ENCODE measurements around the gene LGALS13.
"Not testable (repeated sequence)": the region's sequence is repeated elsewhere in the genome, so short reads cannot be mapped to it uniquely, and the experiment has no call there.

LGALS13 gene

DNA sequence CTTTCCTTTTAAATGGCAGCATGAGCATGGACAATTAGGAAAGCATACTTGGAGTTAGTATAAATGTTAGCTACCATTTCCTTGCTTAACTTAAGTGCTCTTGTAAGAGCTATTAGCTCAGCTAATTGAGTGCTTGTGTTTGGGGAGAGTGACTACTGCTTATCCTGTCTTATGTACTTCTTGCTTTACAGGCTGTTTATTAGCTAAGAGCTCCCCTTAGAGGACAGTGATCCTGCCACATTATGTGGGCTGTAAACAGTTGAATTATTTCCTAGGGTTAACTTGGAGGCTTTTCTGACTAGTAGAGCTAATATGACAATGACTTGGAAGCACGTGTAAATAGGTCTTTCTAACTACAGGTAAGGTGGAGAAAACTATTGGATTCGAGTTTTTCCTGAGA is 25.3 kb downstream of the LGALS13 start:
- H3K9ac ChIP-seq (ENCODE audit: low read depth, low read length); H3K4me1 ChIP-seq (ENCODE audit: control insufficient read depth, insufficient read depth, low read length); H3K27me3 ChIP-seq (ENCODE audit: control insufficient read depth, insufficient read depth, low read length); H3K9me3 ChIP-seq (ENCODE audit: control insufficient read depth, insufficient read depth, low read length); H3K36me3 ChIP-seq (ENCODE audit: control insufficient read depth, insufficient read depth, low read length); H3K4me3 ChIP-seq (ENCODE audit: low read depth, low read length): not testable (repeated sequence)

DNA sequence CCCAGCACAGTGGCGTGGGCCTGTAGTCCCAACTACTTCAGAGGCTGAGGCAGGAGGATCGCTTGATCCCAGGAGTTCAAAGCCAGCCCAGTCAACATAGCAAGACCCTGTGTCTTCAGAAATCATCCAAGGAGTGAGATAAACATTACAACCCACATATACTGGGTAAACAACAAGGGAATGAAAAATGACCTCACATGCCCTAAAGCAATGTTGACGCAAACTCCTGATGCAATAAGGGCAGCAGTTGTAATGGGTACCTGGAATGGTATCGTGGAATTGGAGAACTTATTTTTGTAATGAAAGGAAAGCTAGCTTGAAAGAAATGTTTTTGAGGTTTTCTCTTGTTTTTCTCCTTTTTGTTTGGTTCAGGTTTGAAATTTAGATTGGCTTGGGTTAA is 28.9 kb downstream of the LGALS13 start:
- Histone ChIP-seq H3K36me3 (ENCODE audit: control insufficient read depth, insufficient read depth, low read length) (no peaks in the 10 kb centered on the region), H3K9ac (ENCODE audit: low read depth, low read length) (no peak overlapping the region), H3K27me3 (ENCODE audit: control insufficient read depth, insufficient read depth, low read length) (no peaks in the 10 kb centered on the region), H3K9me3 (ENCODE audit: control insufficient read depth, insufficient read depth, low read length) (no peaks in the 10 kb centered on the region), H3K4me3 (ENCODE audit: low read depth, low read length) (no peak overlapping the region), H3K4me1 (ENCODE audit: control insufficient read depth, insufficient read depth, low read length) (peaks cover 5% of the 10 kb centered on the region)

- H3K9ac ChIP-seq (ENCODE audit: low read depth, low read length) = no peak overlapping the region
- H3K36me3 ChIP-seq (ENCODE audit: control insufficient read depth, insufficient read depth, low read length) = no peaks in the 10 kb centered on the region
- no peak overlapping the region for H3K4me3 ChIP-seq (ENCODE audit: low read depth, low read length)
- no peaks in the 10 kb centered on the region for H3K9me3 ChIP-seq (ENCODE audit: control insufficient read depth, insufficient read depth, low read length)
- H3K4me1 ChIP-seq (ENCODE audit: control insufficient read depth, insufficient read depth, low read length) = peaks cover 5% of the 10 kb centered on the region
- no peaks in the 10 kb centered on the region for H3K27me3 ChIP-seq (ENCODE audit: control insufficient read depth, insufficient read depth, low read length)
Observed at GRCh38 chr19:39631626-39632025, 29.3 kb downstream of the LGALS13 start.

- Histone ChIP-seq H3K4me1 (ENCODE audit: control insufficient read depth, insufficient read depth, low read length) (no peaks in the 10 kb centered on the region), H3K36me3 (ENCODE audit: control insufficient read depth, insufficient read depth, low read length) (no peaks in the 10 kb centered on the region), H3K4me3 (ENCODE audit: low read depth, low read length) (no peak overlapping the region), H3K9me3 (ENCODE audit: control insufficient read depth, insufficient read depth, low read length) (no peaks in the 10 kb centered on the region), H3K9ac (ENCODE audit: low read depth, low read length) (no peak overlapping the region), H3K27me3 (ENCODE audit: control insufficient read depth, insufficient read depth, low read length) (no peaks in the 10 kb centered on the region)
Observed at GRCh38 chr19:39637891-39638290, 35.6 kb downstream of the LGALS13 start.

- Histone ChIP-seq H3K27me3 (ENCODE audit: control insufficient read depth, insufficient read depth, low read length) (peaks cover 2% of the 10 kb centered on the region), H3K4me3 (ENCODE audit: low read depth, low read length) (no peak overlapping the region), H3K9me3 (ENCODE audit: control insufficient read depth, insufficient read depth, low read length) (no peaks in the 10 kb centered on the region), H3K9ac (ENCODE audit: low read depth, low read length) (no peak overlapping the region), H3K4me1 (ENCODE audit: control insufficient read depth, insufficient read depth, low read length) (no peaks in the 10 kb centered on the region), H3K36me3 (ENCODE audit: control insufficient read depth, insufficient read depth, low read length) (no peaks in the 10 kb centered on the region)
Observed at GRCh38 chr19:39641773-39642172, 39.4 kb downstream of the LGALS13 start.

- H3K4me1 ChIP-seq (ENCODE audit: control insufficient read depth, insufficient read depth, low read length) = no peaks in the 10 kb centered on the region
- no peak overlapping the region for H3K9ac ChIP-seq (ENCODE audit: low read depth, low read length)
- no peaks in the 10 kb centered on the region for H3K36me3 ChIP-seq (ENCODE audit: control insufficient read depth, insufficient read depth, low read length)
- no peaks in the 10 kb centered on the region for H3K9me3 ChIP-seq (ENCODE audit: control insufficient read depth, insufficient read depth, low read length)
- H3K27me3 ChIP-seq (ENCODE audit: control insufficient read depth, insufficient read depth, low read length) = peaks cover 5% of the 10 kb centered on the region
- H3K4me3 ChIP-seq (ENCODE audit: low read depth, low read length) = no peak overlapping the region
Observed at GRCh38 chr19:39643591-39643990, 41.3 kb downstream of the LGALS13 start.

DNA sequence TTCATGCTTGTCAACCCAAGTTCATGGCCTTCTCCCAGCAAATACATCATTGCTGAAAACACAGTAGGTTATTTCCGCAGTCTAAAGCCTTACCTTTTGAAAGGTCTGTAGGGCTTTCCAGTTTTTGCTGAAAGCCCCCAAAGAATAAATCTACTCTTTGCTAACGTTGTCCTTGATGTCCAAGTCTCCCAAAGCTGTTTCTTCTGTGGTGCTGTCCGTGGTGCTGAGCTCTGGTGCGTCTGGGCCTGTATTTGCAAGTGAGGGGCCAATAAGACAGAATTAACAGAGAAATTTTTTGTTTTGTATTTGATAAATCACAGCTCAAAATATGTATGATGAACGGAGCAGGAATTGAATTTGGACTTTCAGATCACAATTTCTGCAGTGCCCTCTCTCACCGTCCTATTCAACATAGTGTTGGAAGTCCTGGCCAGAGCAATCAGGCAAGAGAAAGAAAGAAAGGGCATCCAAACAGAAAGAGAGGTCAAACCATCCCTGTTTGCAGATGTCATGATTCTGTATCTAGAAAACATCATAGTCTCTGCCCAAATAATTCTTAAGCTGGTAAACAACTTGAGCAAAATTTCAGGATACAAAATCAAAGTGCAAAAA is 43.6 kb downstream of the LGALS13 start:
- H3K4me1 ChIP-seq (ENCODE audit: control insufficient read depth, insufficient read depth, low read length) = no peaks in the 10 kb centered on the region
- H3K9ac ChIP-seq (ENCODE audit: low read depth, low read length) = no peak overlapping the region

GRCh38 chr19:39647918-39648317 is 45.6 kb downstream of the LGALS13 start:
- no peak overlapping the region for H3K9ac ChIP-seq (ENCODE audit: low read depth, low read length)
- peaks cover 6% of the 10 kb centered on the region for H3K27me3 ChIP-seq (ENCODE audit: control insufficient read depth, insufficient read depth, low read length)
- no peak overlapping the region for H3K4me3 ChIP-seq (ENCODE audit: low read depth, low read length)
- no peaks in the 10 kb centered on the region for H3K4me1 ChIP-seq (ENCODE audit: control insufficient read depth, insufficient read depth, low read length)
- H3K9me3 ChIP-seq (ENCODE audit: control insufficient read depth, insufficient read depth, low read length) = no peaks in the 10 kb centered on the region
- no peaks in the 10 kb centered on the region for H3K36me3 ChIP-seq (ENCODE audit: control insufficient read depth, insufficient read depth, low read length)

More for the DNA sequence above, 43.6 kb downstream of the LGALS13 start:
- H3K9me3 ChIP-seq (ENCODE audit: control insufficient read depth, insufficient read depth, low read length) = no peaks in the 10 kb centered on the region
- no peak overlapping the region for H3K4me3 ChIP-seq (ENCODE audit: low read depth, low read length)
- H3K27me3 ChIP-seq (ENCODE audit: control insufficient read depth, insufficient read depth, low read length) = peaks cover 5% of the 10 kb centered on the region
- H3K36me3 ChIP-seq (ENCODE audit: control insufficient read depth, insufficient read depth, low read length) = no peaks in the 10 kb centered on the region

- no peaks in the 10 kb centered on the region for H3K4me1 ChIP-seq (ENCODE audit: control insufficient read depth, insufficient read depth, low read length)
- H3K9me3 ChIP-seq (ENCODE audit: control insufficient read depth, insufficient read depth, low read length) = no peaks in the 10 kb centered on the region
- no peaks in the 10 kb centered on the region for H3K36me3 ChIP-seq (ENCODE audit: control insufficient read depth, insufficient read depth, low read length)
- H3K4me3 ChIP-seq (ENCODE audit: low read depth, low read length) = no peak within 1 kb of the TSS
- H3K9ac ChIP-seq (ENCODE audit: low read depth, low read length) = no peak within 1 kb of the TSS
- peaks cover 9% of the 10 kb centered on the region for H3K27me3 ChIP-seq (ENCODE audit: control insufficient read depth, insufficient read depth, low read length)
Observed at GRCh38 chr19:39655613-39656012, 53.3 kb downstream of the LGALS13 start, which contains the start of gene LGALS16. Gene LGALS16 (plus strand): TSS chr19:39655913. CDS start chr19:39655962, 49 bp downstream.

All from iPS-15b (cell line).